B cell (primary cell): ENCODE data around the gene MAP4K4. TPM values are rescaled to one million over a fixed set of nuclear protein-coding genes. Genes with fewer than 3 reads are reported as not detected.

Experiments
- ATAC-seq: fragments of 200-7000 bp; cut with Tn5 transposase; one replicate; pipeline ENCODE4 v1.10.0; 2021; ENCODE audit warnings: low read depth, mild to moderate bottlenecking, moderate number of reproducible peaks, moderate library complexity
- CTCF ChIA-PET: fragments of 350-600 bp; sonication (Branson Sonifier 250); formaldehyde crosslinking; loops from one replicate; lab custom pipeline; 2021; ENCODE audit warnings: antibody characterized with exemption, inconsistent platforms; lab: Charles Lee
- POLR2A ChIA-PET: fragments of 350-600 bp; sonication (Branson Sonifier 250); formaldehyde crosslinking; loops from one replicate; lab custom pipeline; 2021; ENCODE audit warnings: antibody characterized with exemption; lab: Charles Lee
- DNase-seq: peaks from one replicate; pipeline ENCODE4 v3.0.0; 2013
- H2AFZ ChIP-seq: 2 replicates; pipeline ENCODE4 v1.6.1; 2012; ENCODE audit warnings: mild to moderate bottlenecking, low read depth, low read length; ENCODE audit not compliant: insufficient read depth, poor library complexity, severe bottlenecking
- H3K27ac ChIP-seq, 2 donors: 1 replicate in 1 of 2; 2 replicates in 1 of 2; pipeline ENCODE4 v1.5.1; 2012 to 2013; ENCODE audit warnings: low read length in 2 of 2, mild to moderate bottlenecking in 2 of 2, moderate library complexity in 1 of 2
- H3K27me3 ChIP-seq, 4 experiments: fragments of 200-600 bp in 1 of 4; sonication (generic) in 1 of 4; replicated peaks in 1 of 4; 1 replicate in 2 of 4; 2 replicates in 2 of 4; pipeline versions ENCODE4 v1.6.1 to v1.7.0; 2013 to 2016; ENCODE audit warnings: low read length in 3 of 4, mild to moderate bottlenecking in 2 of 4, mixed read lengths in 1 of 4, moderate library complexity in 1 of 4; ENCODE audit not compliant: insufficient read depth in 4 of 4, control insufficient read depth in 3 of 4; ENCODE audit errors: control extremely low read depth in 1 of 4
- H3K36me3 ChIP-seq, 2 experiments: replicated peaks in 1 of 2; 1 replicate in 1 of 2; 2 replicates in 1 of 2; pipeline versions ENCODE4 v1.6.1 to v1.7.1; 2013; ENCODE audit warnings: low read length in 1 of 2; ENCODE audit not compliant: insufficient read depth in 2 of 2, control insufficient read depth in 1 of 2; ENCODE audit errors: control extremely low read depth in 1 of 2, extremely low read depth in 1 of 2
- H3K4me1 ChIP-seq, 2 donors: fragments of 200-600 bp in 1 of 2; sonication (generic) in 1 of 2; 1 replicate in 1 of 2; 2 replicates in 1 of 2; pipeline versions ENCODE4 v1.5.1 to v1.6.1; 2013 to 2017; ENCODE audit warnings: low read length in 2 of 2; ENCODE audit not compliant: control insufficient read depth in 2 of 2, insufficient read depth in 2 of 2
- H3K4me2 ChIP-seq: replicated peaks from 2 replicates; pipeline ENCODE3; 2012; ENCODE audit warnings: mild to moderate bottlenecking, low read depth, low read length; ENCODE audit not compliant: poor library complexity, severe bottlenecking
- H3K4me3 ChIP-seq, 5 experiments: fragments of 200-600 bp in 1 of 5; sonication (generic) in 1 of 5; 1 replicate in 3 of 5; 2 replicates in 2 of 5; pipeline versions ENCODE4 v1.5.1 to v1.7.0; 2011 to 2016; ENCODE audit warnings: low read length in 4 of 5, mild to moderate bottlenecking in 4 of 5, low read depth in 2 of 5, control low read depth in 1 of 5, moderate library complexity in 1 of 5; ENCODE audit not compliant: insufficient read depth in 1 of 5; ENCODE audit errors: control extremely low read depth in 1 of 5, extremely low read depth in 1 of 5
- H3K79me2 ChIP-seq: fragments of 200-600 bp; sonication (generic); one replicate; pipeline ENCODE4 v1.6.0; 2016; ENCODE audit warnings: low read length; ENCODE audit not compliant: control insufficient read depth, insufficient read depth
- H3K9ac ChIP-seq: fragments of 200-600 bp; sonication (generic); 2 replicates; pipeline ENCODE4 v1.6.1; 2017; ENCODE audit warnings: mild to moderate bottlenecking, low read length, moderate library complexity
- H3K9me3 ChIP-seq, 3 donors: one replicate each; pipeline versions ENCODE4 v1.6.1 to v1.7.1; 2013; ENCODE audit warnings: low read length in 2 of 3; ENCODE audit not compliant: control insufficient read depth in 2 of 3, insufficient read depth in 1 of 3; ENCODE audit errors: control extremely low read depth in 1 of 3
- H4K20me1 ChIP-seq: 2 replicates; pipeline ENCODE4 v1.6.0; 2012; ENCODE audit warnings: mild to moderate bottlenecking, low read length; ENCODE audit not compliant: insufficient read depth, control insufficient read depth, poor library complexity, severe bottlenecking
- H3K27ac Mint-ChIP-seq: one replicate; pipeline ENCODE4 v1.8.0; 2021; ENCODE audit warnings: mixed read lengths
- H3K27me3 Mint-ChIP-seq: one replicate; pipeline ENCODE4 v1.8.0; 2021; ENCODE audit warnings: mixed read lengths
- H3K4me1 Mint-ChIP-seq: one replicate; pipeline ENCODE4 v1.8.0; 2021; ENCODE audit warnings: mixed read lengths
- H3K4me3 Mint-ChIP-seq: one replicate; pipeline ENCODE4 v1.8.0; 2021; ENCODE audit warnings: mixed read lengths
- H3K9me3 Mint-ChIP-seq: one replicate; pipeline ENCODE4 v1.8.0; 2022; ENCODE audit warnings: mixed read lengths; ENCODE audit not compliant: insufficient read depth
- CTCF ChIP-seq: fragments of 200-600 bp; IDR thresholded peaks from one replicate; pipeline ENCODE4 v1.8.0; 2022; ENCODE audit warnings: antibody characterized with exemption, mild to moderate bottlenecking
- EZH2 ChIP-seq: IDR thresholded peaks from 2 replicates; pipeline ENCODE4 v1.6.1; 2012; ENCODE audit warnings: borderline replicate concordance, low read depth, mild to moderate bottlenecking, moderate library complexity, low read length; ENCODE audit not compliant: insufficient read depth, poor library complexity, severe bottlenecking
- WGBS: methylation state at CpG from one replicate; pipeline ENCODE4 v1.1.5; 2013; ENCODE audit warnings: missing lambda C conversion rate; ENCODE audit not compliant: insufficient coverage; 5-methylcytosine and 5-hydroxymethylcytosine counted together
- intact Hi-C: fragments of 100-400 bp; cut with micrococcal nuclease; formaldehyde crosslinking; loops from one replicate; pipeline ENCODE4 v1.10.0; 2022
- polyA plus RNA-seq: library from polyadenylated mRNA; depleted of rRNA; stranded (reverse); fragments of >200 nt; gene quantifications from 2 replicates; pipeline ENCODE4 v1.2.3, GENCODE V29; 2012
- total RNA-seq, 2 donors: library from RNA; stranded (reverse); fragments of 120-200 nt in 1 of 2; gene quantifications; 1 replicate in 1 of 2; 2 replicates in 1 of 2; pipeline versions ENCODE4 v1.2.3 to v1.2.4, GENCODE V29; 2013 to 2022

Gene MAP4K4
- total and polyA plus RNA-seq, 2 donors (not counting 1 experiment from before 2014, with no cell fraction given): 54.8 to 280 TPM

- Mint-ChIP-seq H3K27ac (peak overlapping the region; percentile 55), H3K27me3 (no peaks in the 10 kb centered on the region), H3K4me1 (peaks cover 90% of the 10 kb centered on the region), H3K9me3 (no peaks in the 10 kb centered on the region), H3K4me3 (peak overlapping the region; percentile 63)
- H3K27me3 ChIP-seq: no peaks in the 10 kb centered on the region
- H3K9ac ChIP-seq: no peak overlapping the region
- H3K79me2 ChIP-seq: peaks cover 99% of the 10 kb centered on the region
- WGBS: no CpG with 5 or more reads among the region's 3 CpGs
- H3K4me2 ChIP-seq: peak overlapping the region; percentile 2
- no peak overlapping the region for H3K4me3 ChIP-seq
- TF ChIP-seq CTCF: no peak
- no peak for TF ChIP-seq EZH2
- DNase-seq (peak; percentile 23), ATAC-seq (no peak)
- CTCF ChIA-PET: interaction anchor here (1.0 to 1.5 kb wide), 6 partner anchors 9 to 62 kb away, joined by 3 to 5 read pairs (median 3); no protein-coding TSS in a partner anchor
- intact Hi-C loops: loop anchor here (2.0 to 5.0 kb wide), 2 partner anchors 13 to 43 kb away; no protein-coding TSS in a partner anchor
- peaks cover 88 to 89% of the 10 kb centered on the region in 2 donors for H3K4me1 ChIP-seq
- H3K9me3 ChIP-seq: no peaks in the 10 kb centered on the region
- POLR2A ChIA-PET: interaction anchor here (1.0 to 1.5 kb wide), 2 partner anchors 24 to 62 kb away, joined by 3 read pairs; no protein-coding TSS in a partner anchor
- peaks cover 96% of the 10 kb centered on the region for H4K20me1 ChIP-seq
- H3K27ac ChIP-seq: peak overlapping the region; percentile 54 to 64
- no peak overlapping the region for H2AFZ ChIP-seq
- H3K36me3 ChIP-seq: no peaks in the 10 kb centered on the region
These were observed 82.1 kb downstream of the MAP4K4 start for GRCh38 chr2:101779656-101780055.

DNA sequence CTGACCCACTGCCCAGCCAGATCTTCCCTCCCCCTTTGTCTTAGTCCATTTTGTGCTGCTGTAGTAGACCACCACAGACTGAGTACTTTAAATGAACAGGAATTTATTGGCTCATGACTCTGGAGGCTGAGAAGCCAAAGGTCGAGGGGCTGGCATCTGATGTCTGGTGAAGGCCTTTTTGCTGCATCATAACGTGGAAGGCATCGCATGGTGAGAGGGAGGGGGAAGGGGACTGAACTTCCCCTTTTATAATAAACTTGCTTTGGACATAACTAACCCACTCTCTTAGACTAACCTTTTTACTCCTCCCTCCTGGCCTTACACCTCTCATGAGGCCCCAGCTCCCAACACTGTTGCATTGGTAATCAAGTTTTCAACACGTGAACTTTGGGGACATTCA is 83.8 kb downstream of the MAP4K4 start:
- Histone ChIP-seq H3K4me1 (peaks cover 75 to 80% of the 10 kb centered on the region in 2 donors), H3K9me3 (no peaks in the 10 kb centered on the region), H3K4me3 (no peak overlapping the region), H3K27me3 (no peaks in the 10 kb centered on the region), H3K79me2 (peaks cover 99% of the 10 kb centered on the region), H4K20me1 (peaks cover 95% of the 10 kb centered on the region), H3K4me2 (peak overlapping the region; percentile 45), H3K9ac (no peak overlapping the region), H3K36me3 (no peaks in the 10 kb centered on the region), H3K27ac (peak overlapping the region; percentile 36 to 64), H2AFZ (no peak overlapping the region)
- ChIA-PET CTCF (interaction anchor here (0.8 to 1.5 kb wide), 3 partner anchors 10 to 57 kb away, joined by 3 to 6 read pairs (median 3); no protein-coding TSS in a partner anchor), POLR2A (interaction anchor here (1.5 kb wide), 1 partner anchor 12 kb away, joined by 3 read pairs; no protein-coding TSS in a partner anchor)
- Mint-ChIP-seq H3K27ac (peak overlapping the region; percentile 83), H3K4me3 (peak overlapping the region; percentile 76), H3K27me3 (no peaks in the 10 kb centered on the region), H3K4me1 (peaks cover 86% of the 10 kb centered on the region), H3K9me3 (no peaks in the 10 kb centered on the region)
- TF ChIP-seq CTCF: no peak
- no peak for TF ChIP-seq EZH2
- intact Hi-C loops: loop anchor here (1.0 to 5.0 kb wide), 3 partner anchors 15 to 41 kb away; no protein-coding TSS in a partner anchor
- ATAC-seq: peak; percentile 87
- 0% methylated on average over 1 of the region's 4 CpGs for WGBS
- DNase-seq: peak; percentile 75
